Skeletal muscle cell (primary cell): ENCODE results near the gene RGCC.
"Not testable (repeated sequence)": the region's sequence is repeated elsewhere in the genome, so short reads cannot be mapped to it uniquely, and the experiment has no call there.

Source experiments
- DNase-seq: peaks from one replicate; pipeline ENCODE4 v3.0.0-alpha.2; 2010; ENCODE audit warnings: low read depth
- H3K4me3 ChIP-seq: 2 replicates; pipeline ENCODE4 v1.5.1; 2011; ENCODE audit warnings: low read depth, mild to moderate bottlenecking, control low read depth, low read length, moderate library complexity

Gene RGCC

GRCh38 chr13:41456768-41457588 lies at the start of gene RGCC:
TSS of gene RGCC (plus strand) at chr13:41457550. CDS start at chr13:41457708, 158 bp downstream.
- peak; percentile 9 for DNase-seq
- peak within 1 kb of the TSS; percentile 54 for H3K4me3 ChIP-seq

- DNase-seq = no peak
- H3K4me3 ChIP-seq = no peak overlapping the region
Observed at GRCh38 chr13:41408121-41408520, 49.2 kb upstream of the RGCC start.

GRCh38 chr13:41408746-41409145 lies 48.6 kb upstream of the RGCC start:
- DNase-seq = no peak
- no peak overlapping the region for H3K4me3 ChIP-seq

- no peak overlapping the region for H3K4me3 ChIP-seq
- no peak for DNase-seq
Observed at GRCh38 chr13:41409611-41410010, 47.7 kb upstream of the RGCC start.

- DNase-seq = no peak
- H3K4me3 ChIP-seq = no peak overlapping the region
Observed at GRCh38 chr13:41411060-41411459, 46.3 kb upstream of the RGCC start.

- H3K4me3 ChIP-seq = no peak overlapping the region
- DNase-seq = peak; percentile 15
Observed at GRCh38 chr13:41411522-41411921, 45.8 kb upstream of the RGCC start.

GRCh38 chr13:41413872-41414271 lies 43.5 kb upstream of the RGCC start:
- no peak for DNase-seq
- no peak overlapping the region for H3K4me3 ChIP-seq

GRCh38 chr13:41416276-41416675 lies 41.1 kb upstream of the RGCC start:
- no peak for DNase-seq
- no peak overlapping the region for H3K4me3 ChIP-seq

- H3K4me3 ChIP-seq = no peak overlapping the region
- DNase-seq = peak; percentile 31
Observed at GRCh38 chr13:41418027-41418426, 39.3 kb upstream of the RGCC start.

GRCh38 chr13:41418731-41419130 lies 38.6 kb upstream of the RGCC start:
- no peak overlapping the region for H3K4me3 ChIP-seq
- no peak for DNase-seq

GRCh38 chr13:41419206-41419605 lies 38.1 kb upstream of the RGCC start:
- DNase-seq = no peak
- no peak overlapping the region for H3K4me3 ChIP-seq

GRCh38 chr13:41420146-41420545 lies 37.2 kb upstream of the RGCC start:
- no peak overlapping the region for H3K4me3 ChIP-seq
- DNase-seq = no peak

- H3K4me3 ChIP-seq = not testable (repeated sequence)
Observed at GRCh38 chr13:41421330-41421729, 36.0 kb upstream of the RGCC start.

GRCh38 chr13:41421983-41422382 lies 35.4 kb upstream of the RGCC start:
- not testable (repeated sequence) for H3K4me3 ChIP-seq, DNase-seq

More at GRCh38 chr13:41421330-41421729, 36.0 kb upstream of the RGCC start:
- not testable (repeated sequence) for DNase-seq

- H3K4me3 ChIP-seq, DNase-seq: not testable (repeated sequence)
Observed at GRCh38 chr13:41423259-41423658, 34.1 kb upstream of the RGCC start.

GRCh38 chr13:41424675-41425074 lies 32.7 kb upstream of the RGCC start:
- not testable (repeated sequence) for DNase-seq

GRCh38 chr13:41426047-41426446 lies 31.3 kb upstream of the RGCC start:
- H3K4me3 ChIP-seq = no peak overlapping the region
- no peak for DNase-seq

More at GRCh38 chr13:41424675-41425074, 32.7 kb upstream of the RGCC start:
- not testable (repeated sequence) for H3K4me3 ChIP-seq

GRCh38 chr13:41427666-41428065 lies 29.7 kb upstream of the RGCC start:
- no peak overlapping the region for H3K4me3 ChIP-seq
- no peak for DNase-seq

GRCh38 chr13:41428155-41428554 lies 29.2 kb upstream of the RGCC start:
- H3K4me3 ChIP-seq = peak overlapping the region; percentile 29
- no peak for DNase-seq

- DNase-seq, H3K4me3 ChIP-seq: not testable (repeated sequence)
Observed at GRCh38 chr13:41434030-41434429, 23.3 kb upstream of the RGCC start.

GRCh38 chr13:41434831-41435520 lies 22.4 kb upstream of the RGCC start:
- no peak for DNase-seq
- no peak overlapping the region for H3K4me3 ChIP-seq
